DMS114 treated with DMSO at 0.1 percent for 48 hours (cell line): Measurements from ENCODE around the gene ITPRIPL1.
A peak's percentile ranks its signal among the peaks of the same experiment; 100 is the strongest.
"Not testable (repeated sequence)": the region's sequence is repeated elsewhere in the genome, so short reads cannot be mapped to it uniquely, and the experiment has no call there.

ENCODE experiments used
- DNase-seq: peaks from one replicate; lab custom pipeline; 2025; ENCODE audit not compliant: unreplicated experiment; lab: John Stamatoyannopoulos, UW

Gene ITPRIPL1

GRCh38 chr2:96325041-96325883 is at the start of gene ITPRIPL1:
TSS of gene ITPRIPL1 (plus strand) at chr2:96325317. CDS start at chr2:96325840, 523 bp downstream.
- peak; percentile 23 for DNase-seq

DNA sequence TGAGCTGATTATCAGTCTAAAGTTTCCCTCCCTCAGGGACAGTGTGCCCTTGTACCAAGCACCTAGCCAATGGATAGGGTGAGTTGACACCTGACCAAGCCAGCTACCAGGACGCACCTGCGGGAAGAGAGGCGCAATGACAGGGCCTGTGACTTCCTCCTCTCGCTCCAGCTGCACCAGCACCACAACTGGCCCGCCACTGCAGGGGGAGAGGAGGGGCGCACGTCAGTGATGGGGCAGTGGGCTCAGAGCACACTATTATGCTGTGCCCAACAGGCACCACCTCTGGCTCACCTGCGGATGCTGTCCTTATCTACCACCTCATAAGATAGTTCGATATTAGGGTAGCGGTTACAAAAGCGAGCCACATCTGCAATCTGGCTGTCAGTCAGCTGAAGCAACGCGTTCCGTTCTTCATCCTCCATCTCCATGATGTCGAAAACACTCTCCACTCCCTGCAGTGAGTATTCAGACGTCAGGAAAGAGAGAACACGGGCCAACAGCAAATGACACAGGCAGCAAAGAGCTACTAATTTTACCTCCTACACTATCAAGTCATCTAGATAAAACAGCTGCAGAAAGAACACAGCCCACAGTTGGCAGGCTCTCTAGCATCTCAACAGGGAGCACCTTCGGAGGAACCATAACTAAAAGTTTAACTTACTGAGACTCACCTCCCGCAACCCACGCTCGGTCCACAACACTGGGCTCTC is 48.2 kb upstream of the ITPRIPL1 start:
- no peak for DNase-seq

DNA sequence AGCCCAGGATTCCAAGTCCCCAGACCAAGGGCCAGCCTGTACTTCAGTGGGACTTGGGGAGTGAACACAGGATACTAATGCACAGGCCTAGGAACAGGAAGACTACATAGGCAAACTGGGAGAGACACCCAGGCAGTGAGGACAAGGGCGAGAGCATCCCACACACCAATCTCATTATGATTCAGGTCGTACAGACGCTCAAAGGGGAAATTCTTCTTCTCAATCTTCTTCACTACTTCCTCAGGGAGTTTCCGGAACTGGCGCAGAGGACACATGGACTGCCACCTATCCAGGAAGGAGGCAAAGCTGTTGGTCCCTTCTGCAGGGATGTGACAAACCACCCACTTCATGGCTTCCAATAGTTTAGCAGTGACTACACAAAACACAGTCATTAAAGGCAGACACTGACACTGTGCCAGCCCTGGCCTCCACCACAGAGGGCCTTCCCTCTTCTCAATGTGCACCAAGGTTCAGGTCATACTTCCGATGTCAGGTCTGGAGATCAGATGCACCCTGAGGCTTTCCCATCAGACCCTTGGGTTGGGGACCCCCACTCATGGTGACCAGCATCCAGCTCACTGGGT is 37.8 kb upstream of the ITPRIPL1 start:
- no peak for DNase-seq

DNA sequence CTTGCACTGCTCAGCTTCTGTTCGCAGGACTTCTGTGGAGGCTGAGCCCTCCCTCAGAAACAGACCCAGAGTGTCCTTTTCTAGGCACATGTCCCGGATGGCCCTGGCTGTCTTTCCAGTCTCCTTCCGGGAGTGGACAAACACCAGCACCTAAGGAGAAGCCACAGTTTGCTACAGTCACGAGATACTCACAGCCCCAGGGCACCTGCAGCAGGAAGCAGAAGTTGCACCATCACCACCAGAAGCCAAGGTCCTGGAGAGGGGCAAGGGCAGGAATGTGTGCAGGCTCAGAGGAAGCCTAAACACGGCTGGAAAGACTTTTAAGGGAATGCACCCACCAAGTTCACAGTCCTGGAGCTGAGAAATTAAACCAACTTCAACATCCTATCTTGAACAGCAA is 33.4 kb upstream of the ITPRIPL1 start:
- DNase-seq, result no peak

DNA sequence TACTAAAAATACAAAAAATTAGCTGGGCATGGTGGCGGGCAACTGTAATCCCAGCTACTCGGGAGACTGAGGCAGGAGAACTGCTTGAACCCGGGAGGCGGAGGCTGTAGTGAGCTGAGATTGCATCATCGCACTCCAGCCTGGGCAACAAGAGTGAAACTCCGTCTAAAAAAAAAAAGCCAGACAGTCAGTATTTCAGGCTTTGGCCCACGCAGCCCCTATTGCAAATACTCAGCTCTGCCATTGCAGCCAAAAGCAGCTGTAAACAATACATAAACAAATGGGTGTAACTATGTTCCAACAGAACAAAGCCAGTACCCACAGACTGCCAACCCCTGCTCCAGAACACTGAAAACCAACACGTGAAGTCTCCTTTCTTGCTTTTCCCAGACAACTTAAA is 30.8 kb upstream of the ITPRIPL1 start:
- DNase-seq, result not testable (repeated sequence)

GRCh38 chr2:96296925-96297324 is 28.2 kb upstream of the ITPRIPL1 start:
- no peak for DNase-seq

GRCh38 chr2:96301865-96302264 is 23.3 kb upstream of the ITPRIPL1 start:
- DNase-seq, result no peak

DNA sequence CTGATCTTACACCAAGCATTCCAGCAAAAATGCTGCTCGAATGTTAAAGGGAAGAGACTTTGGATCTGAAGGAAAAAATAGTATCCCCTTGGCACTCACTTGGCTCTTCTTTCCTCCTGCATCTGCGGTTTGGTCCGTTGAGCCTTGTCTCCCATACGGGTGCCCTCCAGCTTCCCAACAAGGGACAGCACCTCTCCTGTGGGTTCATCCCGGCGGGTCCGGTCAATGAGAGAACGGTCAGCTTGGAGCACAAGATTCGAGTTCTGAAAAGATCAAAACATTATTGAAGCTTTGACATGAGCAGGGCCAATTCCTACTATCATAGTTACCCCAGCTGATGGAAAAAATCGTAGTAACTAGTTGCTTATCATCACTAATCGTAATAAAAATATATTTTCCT is 20.5 kb upstream of the ITPRIPL1 start:
- DNase-seq, result no peak

- DNase-seq, result peak; percentile 87
Measured at GRCh38 chr2:96305091-96305978, 19.8 kb upstream of the ITPRIPL1 start, which contains the start of gene SNRNP200. TSS of gene SNRNP200 (minus strand) at chr2:96305546. CDS start at chr2:96305437, 109 bp downstream.

- DNase-seq, result no peak
Measured at GRCh38 chr2:96305979-96306308, 19.2 kb upstream of the ITPRIPL1 start.

DNA sequence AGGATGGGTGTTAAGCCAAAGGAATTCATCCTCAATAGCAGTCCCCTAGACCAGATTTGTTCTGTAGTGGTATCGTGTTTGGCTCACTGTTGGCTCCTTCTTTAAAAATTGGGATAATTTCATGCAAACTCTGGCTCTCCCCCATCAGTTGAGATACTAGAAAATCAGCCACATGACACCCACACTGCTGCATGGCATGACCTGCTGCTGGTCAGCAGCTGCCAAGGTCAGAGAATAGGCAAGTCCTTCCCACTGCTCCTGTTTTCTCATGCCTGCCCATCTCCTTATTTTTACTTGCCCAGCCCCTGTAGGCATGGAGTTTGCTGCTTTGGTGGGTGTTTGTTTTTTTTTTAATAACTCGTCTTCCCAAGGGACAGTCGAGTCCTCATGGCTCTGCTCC is 18.7 kb upstream of the ITPRIPL1 start:
- DNase-seq, result no peak

- no peak for DNase-seq
Measured at GRCh38 chr2:96308248-96308647, 16.9 kb upstream of the ITPRIPL1 start.

DNA sequence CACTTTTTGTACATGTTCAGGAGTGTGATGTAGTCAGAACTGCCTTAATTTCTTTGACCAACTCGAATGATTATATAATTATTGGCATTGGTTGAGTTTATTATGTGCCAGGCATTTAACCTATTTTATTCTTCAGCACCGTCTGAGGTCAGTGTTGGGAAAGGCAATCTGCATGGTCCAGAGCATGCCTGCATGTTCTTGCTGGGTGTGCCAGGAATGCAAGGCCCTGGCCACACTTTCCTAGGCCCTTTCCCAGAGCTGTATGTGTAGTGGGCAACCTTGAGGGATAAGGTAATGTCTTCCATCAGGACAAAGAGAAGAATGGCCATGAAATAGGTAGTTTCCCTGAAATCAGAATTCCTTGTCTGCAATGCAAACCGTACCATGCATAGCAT is 10.1 kb upstream of the ITPRIPL1 start:
- no peak for DNase-seq

GRCh38 chr2:96315400-96316071 is 9.6 kb upstream of the ITPRIPL1 start:
- DNase-seq, result no peak

- DNase-seq, result no peak
Measured at GRCh38 chr2:96316999-96317398, 8.1 kb upstream of the ITPRIPL1 start.

GRCh38 chr2:96317584-96317997 is 7.5 kb upstream of the ITPRIPL1 start:
- no peak for DNase-seq

DNA sequence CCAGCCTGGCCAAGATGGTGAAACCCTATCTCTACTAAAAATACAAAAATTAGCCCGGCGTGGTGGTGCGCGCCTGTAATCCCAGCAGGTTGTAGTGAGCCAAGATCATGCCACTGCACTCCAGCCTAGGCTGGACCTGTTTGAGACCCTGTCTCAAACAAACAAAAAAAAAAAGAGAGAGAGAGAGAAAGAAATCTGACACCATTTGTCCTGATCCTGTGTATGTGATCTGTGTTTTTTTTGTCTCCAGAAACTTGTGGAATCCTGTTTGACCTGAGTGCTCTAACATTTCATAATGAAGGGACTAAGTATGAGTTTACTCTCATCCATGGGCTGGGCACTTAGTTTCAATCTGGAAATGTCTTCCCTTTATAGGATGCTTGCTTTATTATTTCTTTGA is 6.4 kb upstream of the ITPRIPL1 start:
- no peak for DNase-seq

DNA sequence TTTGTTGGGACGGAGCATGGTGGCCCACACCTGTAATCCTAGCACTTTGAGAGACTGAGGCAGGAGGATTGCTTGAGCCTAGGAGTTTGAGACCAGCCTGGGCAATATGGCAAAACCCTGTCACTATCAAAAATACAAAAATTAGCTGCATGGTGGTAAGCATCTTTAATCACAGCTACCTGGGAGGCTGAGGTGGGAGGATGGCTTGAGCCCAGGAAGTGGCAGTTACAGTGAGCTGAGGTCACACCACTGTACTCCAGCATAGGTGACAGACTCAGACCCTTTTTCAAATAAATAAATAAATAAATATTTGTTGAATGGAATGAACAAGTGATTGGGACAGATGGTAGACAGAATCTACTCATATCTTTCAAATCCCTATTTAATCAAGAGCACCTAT is 5.7 kb upstream of the ITPRIPL1 start:
- DNase-seq, result no peak

DNA sequence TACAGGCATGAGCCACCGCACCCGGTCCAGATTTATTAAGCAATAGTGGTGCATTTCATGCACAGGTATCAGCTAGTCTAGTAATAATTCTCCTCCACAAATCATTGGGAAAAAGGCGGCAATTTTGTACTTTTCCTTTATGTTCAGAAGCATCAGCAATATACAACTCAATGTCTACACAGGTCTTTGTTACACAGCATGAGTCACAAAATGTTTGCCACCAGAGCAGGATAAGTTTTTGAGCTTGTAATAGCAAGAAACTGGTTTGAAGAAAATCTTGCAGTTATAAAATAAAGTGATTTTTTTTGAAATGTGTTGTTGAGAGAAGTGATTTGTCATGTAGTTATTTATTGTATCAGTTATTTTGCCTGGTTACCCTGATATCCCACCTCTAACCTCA is 4.8 kb upstream of the ITPRIPL1 start:
- DNase-seq, result no peak
